ENCODE results near the gene NELFA.

The NELFA gene

GRCh38 chr4:1979477-1980196 lies 29.1 kb downstream of the NELFA start:
- Histone ChIP-seq H3K27me3 (ENCODE audit: insufficient read depth, low read length) (no peaks in the 10 kb centered on the region), H3K4me1 (ENCODE audit: insufficient read depth, low read length) (no peaks in the 10 kb centered on the region), H3K4me3 (ENCODE audit: low read length) (no peak overlapping the region), H3K36me3 (ENCODE audit: insufficient read depth, low read length) (peaks cover 97% of the 10 kb centered on the region), H3K9me3 (ENCODE audit: low read length) (no peaks in the 10 kb centered on the region), H2AFZ (ENCODE audit: low read depth, low read length) (no peak overlapping the region)

- peaks cover 96% of the 10 kb centered on the region for H3K36me3 ChIP-seq (ENCODE audit: insufficient read depth, low read length)
- H3K9me3 ChIP-seq (ENCODE audit: low read length): no peaks in the 10 kb centered on the region
- no peak overlapping the region for H2AFZ ChIP-seq (ENCODE audit: low read depth, low read length)
- H3K27me3 ChIP-seq (ENCODE audit: insufficient read depth, low read length): no peaks in the 10 kb centered on the region
- no peaks in the 10 kb centered on the region for H3K4me1 ChIP-seq (ENCODE audit: insufficient read depth, low read length)
- no peak overlapping the region for H3K4me3 ChIP-seq (ENCODE audit: low read length)
Observed at GRCh38 chr4:1978741-1979476, 29.9 kb downstream of the NELFA start.

- Histone ChIP-seq H3K4me1 (ENCODE audit: insufficient read depth, low read length) (no peaks in the 10 kb centered on the region), H3K36me3 (ENCODE audit: insufficient read depth, low read length) (peaks cover 96% of the 10 kb centered on the region), H3K9me3 (ENCODE audit: low read length) (no peaks in the 10 kb centered on the region), H3K27me3 (ENCODE audit: insufficient read depth, low read length) (no peaks in the 10 kb centered on the region), H2AFZ (ENCODE audit: low read depth, low read length) (no peak overlapping the region), H3K4me3 (ENCODE audit: low read length) (no peak overlapping the region)
Observed at GRCh38 chr4:1978226-1978625, 30.5 kb downstream of the NELFA start.

- H3K36me3 ChIP-seq (ENCODE audit: insufficient read depth, low read length): peaks cover 94% of the 10 kb centered on the region
- H3K9me3 ChIP-seq (ENCODE audit: low read length): no peaks in the 10 kb centered on the region
- H3K4me1 ChIP-seq (ENCODE audit: insufficient read depth, low read length): no peaks in the 10 kb centered on the region
- H2AFZ ChIP-seq (ENCODE audit: low read depth, low read length): no peak overlapping the region
- no peak overlapping the region for H3K4me3 ChIP-seq (ENCODE audit: low read length)
- H3K27me3 ChIP-seq (ENCODE audit: insufficient read depth, low read length): no peaks in the 10 kb centered on the region
Observed at GRCh38 chr4:1976416-1977352, 32.1 kb downstream of the NELFA start.

GRCh38 chr4:1975880-1976279 lies 32.9 kb downstream of the NELFA start:
- Histone ChIP-seq H3K4me1 (ENCODE audit: insufficient read depth, low read length) (no peaks in the 10 kb centered on the region), H3K4me3 (ENCODE audit: low read length) (no peak overlapping the region), H2AFZ (ENCODE audit: low read depth, low read length) (no peak overlapping the region), H3K27me3 (ENCODE audit: insufficient read depth, low read length) (no peaks in the 10 kb centered on the region), H3K36me3 (ENCODE audit: insufficient read depth, low read length) (peaks cover 94% of the 10 kb centered on the region), H3K9me3 (ENCODE audit: low read length) (no peaks in the 10 kb centered on the region)

- no peak overlapping the region for H2AFZ ChIP-seq (ENCODE audit: low read depth, low read length)
- no peaks in the 10 kb centered on the region for H3K27me3 ChIP-seq (ENCODE audit: insufficient read depth, low read length)
- H3K4me1 ChIP-seq (ENCODE audit: insufficient read depth, low read length): no peaks in the 10 kb centered on the region
- H3K36me3 ChIP-seq (ENCODE audit: insufficient read depth, low read length): peaks cover 94% of the 10 kb centered on the region
- H3K9me3 ChIP-seq (ENCODE audit: low read length): no peaks in the 10 kb centered on the region
- no peak overlapping the region for H3K4me3 ChIP-seq (ENCODE audit: low read length)
Observed at GRCh38 chr4:1975391-1975801, 33.4 kb downstream of the NELFA start.

GRCh38 chr4:1974840-1975239 lies 33.9 kb downstream of the NELFA start:
- Histone ChIP-seq H3K4me1 (ENCODE audit: insufficient read depth, low read length) (no peaks in the 10 kb centered on the region), H3K4me3 (ENCODE audit: low read length) (no peak overlapping the region), H3K36me3 (ENCODE audit: insufficient read depth, low read length) (peaks cover 94% of the 10 kb centered on the region), H3K9me3 (ENCODE audit: low read length) (no peaks in the 10 kb centered on the region), H2AFZ (ENCODE audit: low read depth, low read length) (no peak overlapping the region), H3K27me3 (ENCODE audit: insufficient read depth, low read length) (no peaks in the 10 kb centered on the region)

GRCh38 chr4:1973661-1974060 lies 35.1 kb downstream of the NELFA start:
- no peak overlapping the region for H2AFZ ChIP-seq (ENCODE audit: low read depth, low read length)
- H3K4me3 ChIP-seq (ENCODE audit: low read length): no peak overlapping the region
- H3K4me1 ChIP-seq (ENCODE audit: insufficient read depth, low read length): no peaks in the 10 kb centered on the region
- no peaks in the 10 kb centered on the region for H3K27me3 ChIP-seq (ENCODE audit: insufficient read depth, low read length)
- no peaks in the 10 kb centered on the region for H3K9me3 ChIP-seq (ENCODE audit: low read length)
- peaks cover 94% of the 10 kb centered on the region for H3K36me3 ChIP-seq (ENCODE audit: insufficient read depth, low read length)

- Histone ChIP-seq H3K4me3 (ENCODE audit: low read length) (no peak overlapping the region), H2AFZ (ENCODE audit: low read depth, low read length) (no peak overlapping the region), H3K4me1 (ENCODE audit: insufficient read depth, low read length) (no peaks in the 10 kb centered on the region), H3K9me3 (ENCODE audit: low read length) (no peaks in the 10 kb centered on the region), H3K27me3 (ENCODE audit: insufficient read depth, low read length) (no peaks in the 10 kb centered on the region), H3K36me3 (ENCODE audit: insufficient read depth, low read length) (peaks cover 94% of the 10 kb centered on the region)
Observed at GRCh38 chr4:1973218-1973617, 35.6 kb downstream of the NELFA start.

GRCh38 chr4:1972414-1972813 lies 36.4 kb downstream of the NELFA start:
- Histone ChIP-seq H3K36me3 (ENCODE audit: insufficient read depth, low read length) (peaks cover 96% of the 10 kb centered on the region), H3K9me3 (ENCODE audit: low read length) (no peaks in the 10 kb centered on the region), H3K4me1 (ENCODE audit: insufficient read depth, low read length) (no peaks in the 10 kb centered on the region), H2AFZ (ENCODE audit: low read depth, low read length) (no peak overlapping the region), H3K27me3 (ENCODE audit: insufficient read depth, low read length) (no peaks in the 10 kb centered on the region), H3K4me3 (ENCODE audit: low read length) (no peak overlapping the region)

- H3K4me3 ChIP-seq (ENCODE audit: low read length): no peak overlapping the region
- H3K27me3 ChIP-seq (ENCODE audit: insufficient read depth, low read length): no peaks in the 10 kb centered on the region
- no peaks in the 10 kb centered on the region for H3K4me1 ChIP-seq (ENCODE audit: insufficient read depth, low read length)
- H3K36me3 ChIP-seq (ENCODE audit: insufficient read depth, low read length): peaks cover 95% of the 10 kb centered on the region
- H2AFZ ChIP-seq (ENCODE audit: low read depth, low read length): no peak overlapping the region
- no peaks in the 10 kb centered on the region for H3K9me3 ChIP-seq (ENCODE audit: low read length)
Observed at GRCh38 chr4:1971456-1972200, 37.1 kb downstream of the NELFA start.

- no peaks in the 10 kb centered on the region for H3K4me1 ChIP-seq (ENCODE audit: insufficient read depth, low read length)
- H3K9me3 ChIP-seq (ENCODE audit: low read length): no peaks in the 10 kb centered on the region
- peaks cover 91% of the 10 kb centered on the region for H3K36me3 ChIP-seq (ENCODE audit: insufficient read depth, low read length)
- no peak overlapping the region for H3K4me3 ChIP-seq (ENCODE audit: low read length)
- no peaks in the 10 kb centered on the region for H3K27me3 ChIP-seq (ENCODE audit: insufficient read depth, low read length)
- no peak overlapping the region for H2AFZ ChIP-seq (ENCODE audit: low read depth, low read length)
Observed at GRCh38 chr4:1970926-1971325, 37.8 kb downstream of the NELFA start.

Data from neuron (in vitro differentiated cells).